Stomach (tissue), 9 donors: ENCODE results near the gene LRCH1. TPM values are rescaled to one million over a fixed set of nuclear protein-coding genes. Genes with fewer than 3 reads are reported as not detected.

ENCODE experiments used
- DNase-seq, 2 donors: peaks; one replicate each; pipeline versions ENCODE4 v3.0.0 to v3.0.0-alpha.2; 2013 to 2019
- H3K27ac ChIP-seq, 5 donors: fragments of 200-600 bp in 4 of 5; sonication (generic) in 4 of 5; one replicate each; pipeline ENCODE4 v1.5.1; 2013 to 2019; ENCODE audit warnings: mild to moderate bottlenecking in 1 of 5, moderate library complexity in 1 of 5
- H3K27me3 ChIP-seq, 3 donors: fragments of 200-600 bp; sonication (generic); one replicate each; pipeline ENCODE4 v1.5.1; 2017 to 2019; ENCODE audit warnings: mixed run types in 1 of 3
- H3K36me3 ChIP-seq, 4 donors: fragments of 200-600 bp; sonication (generic); 1 replicate in 3 of 4; 2 replicates in 1 of 4; pipeline ENCODE4 v1.5.1; 2016 to 2019
- H3K4me1 ChIP-seq, 4 donors: fragments of 200-600 bp; sonication (generic); one replicate each; pipeline ENCODE4 v1.5.1; 2016 to 2019
- H3K4me3 ChIP-seq, 4 donors: fragments of 200-600 bp; sonication (generic) in 3 of 4; one replicate each; pipeline ENCODE4 v1.5.1; 2016 to 2019; ENCODE audit warnings: mild to moderate bottlenecking in 1 of 4
- H3K9me3 ChIP-seq, 4 donors: fragments of 200-600 bp; sonication (generic); one replicate each; pipeline ENCODE4 v1.5.1; 2016 to 2019
- EP300 ChIP-seq: sonication (generic); formaldehyde crosslinking; IDR thresholded peaks from one replicate; pipeline ENCODE4 v1.6.1; 2017; ENCODE audit warnings: antibody characterized with exemption
- POLR2A ChIP-seq, 4 donors: fragments of 450-650 bp; IDR thresholded peaks; one replicate each; pipeline ENCODE4 v1.6.1; 2016; ENCODE audit warnings: antibody characterized with exemption in 4 of 4, control low read depth in 2 of 4, mild to moderate bottlenecking in 1 of 4, moderate library complexity in 1 of 4
- POLR2AphosphoS5 ChIP-seq, 3 donors: sonication (generic); formaldehyde crosslinking; IDR thresholded peaks; one replicate each; pipeline ENCODE4 v1.6.1; 2016; ENCODE audit warnings: antibody characterized with exemption in 3 of 3
- WGBS, 5 donors: extraction: QIAGEN DNeasy Blood & Tissue Kit in 3 of 5; methylation state at CpG; one replicate each; pipeline versions ENCODE4 v1.1.5 to v1.1.7; 2013 to 2018; 5-methylcytosine and 5-hydroxymethylcytosine counted together
- intact Hi-C: fragments of 100-400 bp; cut with DNase I; formaldehyde crosslinking; loops from one replicate; pipeline ENCODE4 v1.15.1; 2023; ENCODE audit warnings: low total_unique reads
- polyA plus RNA-seq, 3 donors: library from polyadenylated mRNA; stranded (reverse); fragments of 200-250 nt; gene quantifications; one replicate each; pipeline ENCODE4 v1.2.3, GENCODE V29; 2013
- small RNA-seq, 4 donors: library from RNA; depleted of rRNA; stranded (forward); fragments of <200 nt; gene quantifications; one replicate each; pipeline ENCODE3, GENCODE V24; 2016
- total RNA-seq, 5 donors: library from RNA; depleted of rRNA; stranded (reverse); fragments of >200 nt; gene quantifications; one replicate each; pipeline versions ENCODE4 v1.1.0 to v1.2.3, GENCODE V29; 2014 to 2016
- TF ChIP-seq, protein P1 (sequence below), 7 experiments: fragments of 450-650 bp in 4 of 7; fragments of 200-600 bp in 3 of 7; sonication (generic) in 3 of 7; IDR thresholded peaks; one replicate each; pipeline ENCODE4 v1.5.1; 2016 to 2019; ENCODE audit warnings: antibody characterized with exemption in 7 of 7, control low read depth in 2 of 7, mild to moderate bottlenecking in 1 of 7
- donor health status: healthy with polysubstance abuse.
- donor health status: Bipolar disorder and iron deficiency.
- donor health status: healthy.

Gene LRCH1
- total and polyA plus RNA-seq, 8 donors = 5.4 to 70.6 (median 19.4) TPM

DNA sequence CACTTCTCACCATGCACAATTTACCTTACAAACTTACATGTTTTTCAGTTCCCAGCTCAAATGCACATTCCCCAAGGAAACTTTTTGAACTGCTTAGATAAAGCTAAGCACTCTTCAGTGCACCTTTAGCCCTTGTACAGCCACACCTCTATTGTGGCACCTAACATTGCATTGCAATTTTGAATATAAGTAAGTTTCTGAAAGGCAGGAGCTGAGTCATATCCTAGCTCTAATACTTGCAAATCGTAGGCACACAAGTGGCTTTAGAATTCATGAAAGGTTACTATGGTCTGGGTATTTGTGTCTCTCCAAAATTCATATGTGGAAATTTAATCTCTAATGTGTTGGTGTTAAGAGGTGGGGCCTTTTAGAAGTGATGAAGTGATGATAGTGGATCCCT is 248.9 kb downstream of the LRCH1 start:
- Histone ChIP-seq H3K9me3 (no peaks in the 10 kb centered on the region), H3K27ac (no peak overlapping the region), H3K27me3 (no peaks in the 10 kb centered on the region), H3K4me3 (no peak overlapping the region), H3K36me3 (no peaks in the 10 kb centered on the region), H3K4me1 (peaks cover 0 to 11% (median 5%) of the 10 kb centered on the region in 4 donors)
- intact Hi-C loops = no loop called here
- no peak for TF ChIP-seq EP300
- TF ChIP-seq POLR2AphosphoS5 (IDR thresholded peaks at IDR 0.05) = no peak
- TF ChIP-seq, protein P1, sequence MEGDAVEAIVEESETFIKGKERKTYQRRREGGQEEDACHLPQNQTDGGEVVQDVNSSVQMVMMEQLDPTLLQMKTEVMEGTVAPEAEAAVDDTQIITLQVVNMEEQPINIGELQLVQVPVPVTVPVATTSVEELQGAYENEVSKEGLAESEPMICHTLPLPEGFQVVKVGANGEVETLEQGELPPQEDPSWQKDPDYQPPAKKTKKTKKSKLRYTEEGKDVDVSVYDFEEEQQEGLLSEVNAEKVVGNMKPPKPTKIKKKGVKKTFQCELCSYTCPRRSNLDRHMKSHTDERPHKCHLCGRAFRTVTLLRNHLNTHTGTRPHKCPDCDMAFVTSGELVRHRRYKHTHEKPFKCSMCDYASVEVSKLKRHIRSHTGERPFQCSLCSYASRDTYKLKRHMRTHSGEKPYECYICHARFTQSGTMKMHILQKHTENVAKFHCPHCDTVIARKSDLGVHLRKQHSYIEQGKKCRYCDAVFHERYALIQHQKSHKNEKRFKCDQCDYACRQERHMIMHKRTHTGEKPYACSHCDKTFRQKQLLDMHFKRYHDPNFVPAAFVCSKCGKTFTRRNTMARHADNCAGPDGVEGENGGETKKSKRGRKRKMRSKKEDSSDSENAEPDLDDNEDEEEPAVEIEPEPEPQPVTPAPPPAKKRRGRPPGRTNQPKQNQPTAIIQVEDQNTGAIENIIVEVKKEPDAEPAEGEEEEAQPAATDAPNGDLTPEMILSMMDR (IDR thresholded peaks at IDR 0.05) = no peak
- no peak for TF ChIP-seq POLR2A (IDR thresholded peaks at IDR 0.05)
- no peak for DNase-seq
- WGBS, 5 donors = 43 to 56% (median 51%) methylated on average over 1 of the region's 1 CpG

Small RNA genes within 50 kb of the gene (small RNA-seq; reads per million reads assigned to genes)
- gene AL359880.1 = 0 reads per million in 4 donors

Other genes starting within 250 kb of the LRCH1 start
- gene RUBCNL, start 165.9 kb upstream of the LRCH1 start, total RNA-seq = 1 to 10 TPM in 3 of 5 donors, not detected in 2; 4.6 to 7.7 (median 5.0) TPM
- under 1 TPM; 0.46 to 0.70 (median 0.56) TPM for gene RUBCNL, start 165.9 kb upstream of the LRCH1 start, polyA plus RNA-seq
- gene ESD, start 244.0 kb downstream of the LRCH1 start, total RNA-seq = 100 to 1,000 TPM in 1 of 5 donors, 10 to 100 TPM in 4; 26.8 to 111 (median 93.3) TPM
- 100 to 1,000 TPM in 1 of 3 donors, 10 to 100 TPM in 2; 86.9 to 116 (median 94.4) TPM for gene ESD, start 244.0 kb downstream of the LRCH1 start, polyA plus RNA-seq